ENCODE results near the gene LCNL1.

Gene LCNL1

GRCh38 chr9:136992819-136993369 is 10.1 kb downstream of the LCNL1 start:
- H3K4me1 ChIP-seq (ENCODE audit: control insufficient read depth in 1 of 2, insufficient read depth in 1 of 2, low read depth in 1 of 2, low read length in 1 of 2), result peaks cover 28 to 63% of the 10 kb centered on the region in 2 experiments
- peak overlapping the region; percentile 94 for H3K27ac ChIP-seq
- H3K27me3 ChIP-seq, result peaks cover 72% of the 10 kb centered on the region
- H3K4me3 ChIP-seq (ENCODE audit: low read depth in 1 of 2, low read length in 1 of 2), result peak overlapping the region; percentile 75 to 93
- no peaks in the 10 kb centered on the region for H3K9me3 ChIP-seq
- no peak for TF ChIP-seq CTCF (IDR thresholded peaks at IDR 0.05)
- H3K36me3 ChIP-seq, result no peaks in the 10 kb centered on the region

GRCh38 chr9:136994180-136994887 is 11.5 kb downstream of the LCNL1 start:
- H3K27me3 ChIP-seq, result peaks cover 62% of the 10 kb centered on the region
- peaks cover 40 to 77% of the 10 kb centered on the region in 2 experiments for H3K4me1 ChIP-seq (ENCODE audit: control insufficient read depth in 1 of 2, insufficient read depth in 1 of 2, low read depth in 1 of 2, low read length in 1 of 2)
- H3K27ac ChIP-seq, result no peak overlapping the region
- no peaks in the 10 kb centered on the region for H3K36me3 ChIP-seq
- no peak overlapping the region for H3K4me3 ChIP-seq (ENCODE audit: low read depth in 1 of 2, low read length in 1 of 2)
- H3K9me3 ChIP-seq, result no peaks in the 10 kb centered on the region
- TF ChIP-seq CTCF (IDR thresholded peaks at IDR 0.05), result no peak

- no peak for TF ChIP-seq CTCF (IDR thresholded peaks at IDR 0.05)
- H3K36me3 ChIP-seq, result no peaks in the 10 kb centered on the region
- H3K27ac ChIP-seq, result no peak overlapping the region
- H3K27me3 ChIP-seq, result peaks cover 56% of the 10 kb centered on the region
- no peak overlapping the region for H3K4me3 ChIP-seq (ENCODE audit: low read depth in 1 of 2, low read length in 1 of 2)
- no peaks in the 10 kb centered on the region for H3K9me3 ChIP-seq
- H3K4me1 ChIP-seq (ENCODE audit: control insufficient read depth in 1 of 2, insufficient read depth in 1 of 2, low read depth in 1 of 2, low read length in 1 of 2), result peaks cover 45 to 83% of the 10 kb centered on the region in 2 experiments
Observed at GRCh38 chr9:136994888-136995230, 12.1 kb downstream of the LCNL1 start.

GRCh38 chr9:136995362-136995761 is 12.6 kb downstream of the LCNL1 start:
- Histone ChIP-seq H3K9me3 (no peaks in the 10 kb centered on the region), H3K27ac (no peak overlapping the region), H3K4me1 (ENCODE audit: control insufficient read depth in 1 of 2, insufficient read depth in 1 of 2, low read depth in 1 of 2, low read length in 1 of 2) (peaks cover 50 to 88% of the 10 kb centered on the region in 2 experiments), H3K4me3 (ENCODE audit: low read depth in 1 of 2, low read length in 1 of 2) (no peak overlapping the region), H3K36me3 (no peaks in the 10 kb centered on the region), H3K27me3 (peaks cover 51% of the 10 kb centered on the region)
- no peak for TF ChIP-seq CTCF (IDR thresholded peaks at IDR 0.05)

- H3K4me3 ChIP-seq (ENCODE audit: low read depth in 1 of 2, low read length in 1 of 2), result no peak overlapping the region
- peaks cover 55 to 93% of the 10 kb centered on the region in 2 experiments for H3K4me1 ChIP-seq (ENCODE audit: control insufficient read depth in 1 of 2, insufficient read depth in 1 of 2, low read depth in 1 of 2, low read length in 1 of 2)
- no peak overlapping the region for H3K27ac ChIP-seq
- no peaks in the 10 kb centered on the region for H3K9me3 ChIP-seq
- H3K36me3 ChIP-seq, result no peaks in the 10 kb centered on the region
- TF ChIP-seq CTCF (IDR thresholded peaks at IDR 0.05), result no peak
- peaks cover 46% of the 10 kb centered on the region for H3K27me3 ChIP-seq
Observed at GRCh38 chr9:136995772-136996311, 13.0 kb downstream of the LCNL1 start.
